ENCODE measurements around the gene ERICH4.

The ERICH4 gene

GRCh38 chr19:41411968-41412265 lies 31.0 kb upstream of the ERICH4 start:
- no peak overlapping the region for H3K4me3 Mint-ChIP-seq
- no peaks in the 10 kb centered on the region for H3K9me3 Mint-ChIP-seq
- H3K27me3 Mint-ChIP-seq (ENCODE audit: low read depth) = no peaks in the 10 kb centered on the region
- H3K27ac Mint-ChIP-seq = no peak overlapping the region
- TF ChIP-seq, protein P1, sequence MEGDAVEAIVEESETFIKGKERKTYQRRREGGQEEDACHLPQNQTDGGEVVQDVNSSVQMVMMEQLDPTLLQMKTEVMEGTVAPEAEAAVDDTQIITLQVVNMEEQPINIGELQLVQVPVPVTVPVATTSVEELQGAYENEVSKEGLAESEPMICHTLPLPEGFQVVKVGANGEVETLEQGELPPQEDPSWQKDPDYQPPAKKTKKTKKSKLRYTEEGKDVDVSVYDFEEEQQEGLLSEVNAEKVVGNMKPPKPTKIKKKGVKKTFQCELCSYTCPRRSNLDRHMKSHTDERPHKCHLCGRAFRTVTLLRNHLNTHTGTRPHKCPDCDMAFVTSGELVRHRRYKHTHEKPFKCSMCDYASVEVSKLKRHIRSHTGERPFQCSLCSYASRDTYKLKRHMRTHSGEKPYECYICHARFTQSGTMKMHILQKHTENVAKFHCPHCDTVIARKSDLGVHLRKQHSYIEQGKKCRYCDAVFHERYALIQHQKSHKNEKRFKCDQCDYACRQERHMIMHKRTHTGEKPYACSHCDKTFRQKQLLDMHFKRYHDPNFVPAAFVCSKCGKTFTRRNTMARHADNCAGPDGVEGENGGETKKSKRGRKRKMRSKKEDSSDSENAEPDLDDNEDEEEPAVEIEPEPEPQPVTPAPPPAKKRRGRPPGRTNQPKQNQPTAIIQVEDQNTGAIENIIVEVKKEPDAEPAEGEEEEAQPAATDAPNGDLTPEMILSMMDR (IDR thresholded peaks at IDR 0.05; ENCODE audit: unreplicated experiment in 3 of 3) = no peak
- peaks cover 25% of the 10 kb centered on the region for H3K4me1 Mint-ChIP-seq
- peaks cover 27% of the 10 kb centered on the region for H3K36me3 Mint-ChIP-seq (ENCODE audit: low read depth)

- no peaks in the 10 kb centered on the region for H3K27me3 Mint-ChIP-seq (ENCODE audit: low read depth)
- H3K27ac Mint-ChIP-seq = no peak overlapping the region
- TF ChIP-seq, protein P1 (IDR thresholded peaks at IDR 0.05; ENCODE audit: unreplicated experiment in 3 of 3) = no peak
- no peaks in the 10 kb centered on the region for H3K9me3 Mint-ChIP-seq
- H3K36me3 Mint-ChIP-seq (ENCODE audit: low read depth) = peaks cover 28% of the 10 kb centered on the region
- H3K4me3 Mint-ChIP-seq = no peak overlapping the region
- H3K4me1 Mint-ChIP-seq = peaks cover 17% of the 10 kb centered on the region
Observed at GRCh38 chr19:41412953-41413352, 30.0 kb upstream of the ERICH4 start.

DNA sequence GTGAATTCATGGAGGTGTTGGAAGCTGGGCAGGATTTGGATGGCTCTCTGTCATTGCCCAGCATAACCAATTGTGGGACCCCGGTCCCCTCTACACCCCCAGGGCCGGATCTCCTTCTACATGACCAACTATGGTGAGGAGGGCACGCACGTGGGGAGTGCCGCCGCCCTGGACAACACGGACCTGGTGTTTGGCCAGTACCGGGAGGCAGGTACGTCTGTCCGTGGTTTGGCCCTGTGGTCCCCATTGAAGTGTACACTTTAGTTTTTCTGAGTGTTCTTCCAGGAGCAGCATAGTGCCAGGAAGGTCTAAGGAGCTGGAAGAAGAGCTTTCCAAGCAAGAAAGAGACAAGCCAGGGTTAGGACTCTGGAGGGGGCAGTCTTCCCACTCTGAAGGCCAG lies 29.0 kb upstream of the ERICH4 start:
- Mint-ChIP-seq H3K9me3 (no peaks in the 10 kb centered on the region), H3K4me1 (peaks cover 17% of the 10 kb centered on the region), H3K27me3 (ENCODE audit: low read depth) (no peaks in the 10 kb centered on the region), H3K27ac (no peak overlapping the region), H3K4me3 (no peak overlapping the region), H3K36me3 (ENCODE audit: low read depth) (peaks cover 36% of the 10 kb centered on the region)
- TF ChIP-seq, protein P1 (IDR thresholded peaks at IDR 0.05; ENCODE audit: unreplicated experiment in 3 of 3) = no peak

- Mint-ChIP-seq H3K27ac (no peak overlapping the region), H3K9me3 (no peaks in the 10 kb centered on the region), H3K4me3 (no peak overlapping the region), H3K27me3 (ENCODE audit: low read depth) (no peaks in the 10 kb centered on the region), H3K36me3 (ENCODE audit: low read depth) (peaks cover 39% of the 10 kb centered on the region), H3K4me1 (peaks cover 12% of the 10 kb centered on the region)
- TF ChIP-seq, protein P1 (IDR thresholded peaks at IDR 0.05; ENCODE audit: unreplicated experiment in 3 of 3) = no peak
Observed at GRCh38 chr19:41414461-41414860, 28.5 kb upstream of the ERICH4 start.

GRCh38 chr19:41415154-41415571 lies 27.8 kb upstream of the ERICH4 start:
- H3K9me3 Mint-ChIP-seq = no peaks in the 10 kb centered on the region
- TF ChIP-seq, protein P1 (IDR thresholded peaks at IDR 0.05; ENCODE audit: unreplicated experiment in 3 of 3) = no peak
- no peak overlapping the region for H3K4me3 Mint-ChIP-seq
- peaks cover 39% of the 10 kb centered on the region for H3K36me3 Mint-ChIP-seq (ENCODE audit: low read depth)
- peaks cover 11% of the 10 kb centered on the region for H3K4me1 Mint-ChIP-seq
- H3K27ac Mint-ChIP-seq = no peak overlapping the region
- no peaks in the 10 kb centered on the region for H3K27me3 Mint-ChIP-seq (ENCODE audit: low read depth)

DNA sequence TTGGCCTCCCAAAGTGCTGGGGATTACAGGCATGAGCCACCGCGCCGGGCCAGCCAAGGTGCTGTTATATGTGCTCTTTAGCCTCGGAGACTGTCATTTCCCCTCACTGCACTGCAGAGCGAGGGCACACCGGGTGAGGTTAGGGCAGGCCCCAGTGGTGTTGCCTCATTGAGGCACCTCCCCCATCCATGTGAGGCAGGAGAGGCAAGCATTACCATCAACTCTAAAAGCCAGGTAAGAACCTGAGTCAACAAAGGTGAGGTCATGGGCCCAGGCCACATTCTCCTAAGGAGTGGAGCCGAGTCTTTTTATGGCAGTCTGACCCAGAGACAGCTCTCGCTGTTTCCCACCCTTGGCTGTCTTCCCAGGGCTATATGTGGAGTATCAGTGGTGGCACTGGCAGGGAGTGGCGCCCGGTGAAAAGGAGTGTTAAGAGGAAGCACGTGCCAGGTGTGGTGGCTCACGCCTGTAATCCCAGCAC lies 26.7 kb upstream of the ERICH4 start:
- Mint-ChIP-seq H3K27me3 (ENCODE audit: low read depth) (no peaks in the 10 kb centered on the region), H3K27ac (no peak overlapping the region), H3K36me3 (ENCODE audit: low read depth) (peaks cover 46% of the 10 kb centered on the region), H3K4me3 (no peak overlapping the region), H3K4me1 (peaks cover 11% of the 10 kb centered on the region), H3K9me3 (no peaks in the 10 kb centered on the region)
- TF ChIP-seq, protein P1 (IDR thresholded peaks at IDR 0.05; ENCODE audit: unreplicated experiment in 3 of 3) = no peak

Data from nephron (organoid).